Coronary artery (tissue), 2 donors: Measurements from ENCODE around the gene SSH3.

Experiments
- DNase-seq: peaks from one replicate; pipeline ENCODE4 v3.0.0-alpha.2; 2017; ENCODE audit warnings: low spot score
- H3K27ac ChIP-seq, 2 donors: fragments of 200-600 bp; sonication (generic); one replicate each; pipeline ENCODE4 v1.5.1; 2016 to 2019
- H3K4me3 ChIP-seq: fragments of 200-600 bp; sonication (generic); 2 replicates; pipeline ENCODE4 v1.5.1; 2016; ENCODE audit warnings: mild to moderate bottlenecking, moderate library complexity
- TF ChIP-seq, protein P1 (sequence below): fragments of 200-600 bp; sonication (generic); IDR thresholded peaks from one replicate; pipeline ENCODE4 v1.5.1; 2019; ENCODE audit warnings: antibody characterized with exemption

SSH3 gene

DNA sequence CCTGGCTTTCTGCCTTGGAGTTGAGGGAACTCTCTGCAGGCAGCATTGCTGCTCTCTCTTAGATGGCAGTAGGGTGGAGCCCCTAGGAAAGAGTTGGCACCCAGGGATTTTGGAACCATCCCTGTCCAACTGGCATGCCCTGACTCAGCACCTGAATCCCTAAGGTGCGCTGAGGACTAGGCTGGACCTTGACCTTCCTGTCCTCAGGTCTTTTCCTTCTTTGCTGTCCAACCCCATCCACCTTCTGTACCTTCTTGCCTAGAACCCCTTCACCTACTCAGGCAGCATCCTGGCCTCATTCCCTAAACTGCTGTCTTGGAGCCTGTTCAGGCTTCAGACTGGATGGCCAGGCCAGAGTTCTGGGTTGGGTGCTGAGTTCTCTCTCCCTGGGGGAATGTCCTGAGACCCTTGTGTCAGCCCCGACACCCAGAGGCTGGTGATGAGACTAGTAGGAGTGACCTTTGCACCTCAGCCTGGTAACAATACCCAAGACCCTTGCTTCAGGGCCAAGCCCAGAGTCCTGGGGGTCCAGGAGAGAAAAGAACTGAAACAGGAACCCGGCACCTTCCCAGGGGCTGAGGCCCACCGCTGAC is 52.6 kb downstream of the SSH3 start:
- H3K4me3 ChIP-seq, result no peak overlapping the region
- DNase-seq, result peak; percentile 71
- TF ChIP-seq, protein P1, sequence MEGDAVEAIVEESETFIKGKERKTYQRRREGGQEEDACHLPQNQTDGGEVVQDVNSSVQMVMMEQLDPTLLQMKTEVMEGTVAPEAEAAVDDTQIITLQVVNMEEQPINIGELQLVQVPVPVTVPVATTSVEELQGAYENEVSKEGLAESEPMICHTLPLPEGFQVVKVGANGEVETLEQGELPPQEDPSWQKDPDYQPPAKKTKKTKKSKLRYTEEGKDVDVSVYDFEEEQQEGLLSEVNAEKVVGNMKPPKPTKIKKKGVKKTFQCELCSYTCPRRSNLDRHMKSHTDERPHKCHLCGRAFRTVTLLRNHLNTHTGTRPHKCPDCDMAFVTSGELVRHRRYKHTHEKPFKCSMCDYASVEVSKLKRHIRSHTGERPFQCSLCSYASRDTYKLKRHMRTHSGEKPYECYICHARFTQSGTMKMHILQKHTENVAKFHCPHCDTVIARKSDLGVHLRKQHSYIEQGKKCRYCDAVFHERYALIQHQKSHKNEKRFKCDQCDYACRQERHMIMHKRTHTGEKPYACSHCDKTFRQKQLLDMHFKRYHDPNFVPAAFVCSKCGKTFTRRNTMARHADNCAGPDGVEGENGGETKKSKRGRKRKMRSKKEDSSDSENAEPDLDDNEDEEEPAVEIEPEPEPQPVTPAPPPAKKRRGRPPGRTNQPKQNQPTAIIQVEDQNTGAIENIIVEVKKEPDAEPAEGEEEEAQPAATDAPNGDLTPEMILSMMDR, result no peak
- peak overlapping the region; percentile 95 to 96 for H3K27ac ChIP-seq

DNA sequence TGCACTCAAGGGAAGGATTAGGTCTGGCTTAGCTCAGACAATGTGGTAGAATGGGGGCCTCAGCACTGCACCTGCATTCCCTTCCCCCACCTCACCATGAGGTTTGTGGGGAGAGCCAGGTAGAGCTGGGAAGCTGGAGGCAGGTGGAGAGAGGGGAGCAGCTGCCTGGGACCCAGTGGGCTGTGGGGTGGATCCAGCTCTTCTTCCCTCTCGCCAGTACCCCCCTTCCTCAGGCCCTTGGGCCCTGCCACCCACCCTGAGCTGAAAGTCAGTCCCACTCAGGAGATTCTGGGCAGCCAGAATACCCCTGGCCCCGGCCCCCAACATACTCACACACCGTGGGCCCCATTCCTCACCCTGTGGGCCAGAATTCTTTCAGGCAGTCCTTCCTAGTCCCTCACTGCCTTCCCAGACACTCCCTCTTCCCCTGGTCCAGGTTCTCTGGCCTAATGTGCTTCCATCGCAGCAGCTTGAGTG is 53.1 kb downstream of the SSH3 start:
- DNase-seq, result no peak
- Histone ChIP-seq H3K4me3 (no peak overlapping the region), H3K27ac (peak overlapping the region; percentile 95 to 96)
- TF ChIP-seq, protein P1, result no peak

DNA sequence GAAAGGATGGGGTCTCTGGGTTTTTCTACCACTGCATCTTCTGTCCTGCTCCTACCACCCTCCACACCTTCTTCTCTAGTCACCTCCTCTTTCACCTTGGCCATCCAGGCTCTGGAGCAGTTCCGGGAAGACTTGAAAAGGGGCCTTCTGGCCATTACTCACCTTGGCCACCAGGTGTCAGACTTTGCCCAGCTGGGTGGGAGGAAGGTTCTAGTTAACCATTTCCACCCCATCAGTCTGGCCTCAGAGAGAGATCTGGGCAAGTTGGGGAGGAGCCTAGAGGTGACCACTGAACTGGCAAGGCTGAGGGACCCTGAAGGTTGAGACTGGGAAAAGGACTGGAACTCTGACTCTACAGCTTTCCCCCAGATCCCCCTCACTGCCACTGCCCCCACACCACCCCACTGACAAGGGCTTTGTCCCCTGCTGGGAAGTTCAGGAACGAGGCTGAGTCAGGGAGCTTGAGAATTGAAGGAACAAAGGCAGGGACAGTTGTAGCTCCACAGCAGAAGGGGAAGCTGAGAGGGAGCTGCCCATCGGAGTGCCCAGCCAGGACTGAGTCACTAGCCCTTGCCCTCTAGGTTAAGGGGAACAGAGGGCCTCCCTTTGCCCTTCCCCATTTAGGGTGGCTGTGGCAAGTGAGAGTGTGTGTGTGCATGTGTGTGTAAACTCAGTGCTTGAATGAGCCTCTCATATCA is 53.7 kb downstream of the SSH3 start:
- H3K27ac ChIP-seq, result peak overlapping the region; percentile 95 to 96
- TF ChIP-seq, protein P1, result peak; percentile 92
- no peak overlapping the region for H3K4me3 ChIP-seq
- DNase-seq, result peak; percentile 80

DNA sequence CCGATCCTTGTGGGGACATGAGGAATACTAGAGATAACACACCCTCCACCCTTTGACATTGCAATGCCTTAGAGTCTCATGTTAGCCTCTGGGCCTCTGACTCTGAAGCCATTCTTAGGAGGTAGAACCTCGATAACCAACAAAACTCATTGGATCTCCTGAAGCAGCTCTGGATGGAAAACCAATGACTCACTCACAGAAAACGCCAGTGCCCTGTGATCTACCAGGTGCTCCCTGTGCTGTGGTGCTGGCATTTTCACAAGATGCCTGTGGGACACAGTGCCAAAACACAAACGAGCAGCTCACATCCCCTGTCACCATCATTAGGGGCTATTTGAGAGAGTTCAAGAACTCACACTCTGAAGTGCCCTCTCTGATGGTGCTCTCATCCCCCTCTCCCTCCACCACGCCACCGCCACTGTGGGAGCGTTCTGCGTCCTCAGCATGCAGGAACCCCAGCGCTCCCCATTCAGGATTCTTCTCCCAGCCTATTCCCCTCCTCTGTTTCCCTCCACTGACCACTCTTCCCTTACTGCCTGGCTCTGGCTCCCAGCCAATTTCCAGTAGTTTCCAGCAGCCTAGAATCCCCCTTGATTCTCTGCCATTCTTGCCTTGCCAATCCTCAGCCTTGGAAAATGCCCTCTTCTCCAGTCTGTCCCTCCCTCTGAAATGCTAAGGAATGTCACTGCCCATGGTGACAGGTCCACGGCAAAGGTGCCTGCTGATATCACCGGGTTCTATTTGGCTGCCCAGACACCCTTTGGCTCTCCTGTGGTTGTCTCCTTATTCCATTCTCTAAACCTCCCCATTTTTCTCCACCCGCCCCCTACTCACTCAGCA is 54.7 kb downstream of the SSH3 start:
- Histone ChIP-seq H3K27ac (peak overlapping the region in 1 of 2 donors; percentile 95), H3K4me3 (no peak overlapping the region)
- no peak for DNase-seq
- TF ChIP-seq, protein P1, result no peak
